ENCODE data around the gene GSC.
"Not testable (repeated sequence)": the region's sequence is repeated elsewhere in the genome, so short reads cannot be mapped to it uniquely, and the experiment has no call there.

GSC gene

GRCh38 chr14:94738097-94738496, 31.8 kb downstream of the GSC start:
- no peak for DNase-seq

GRCh38 chr14:94728950-94729349, 41.0 kb downstream of the GSC start:
- DNase-seq = no peak

GRCh38 chr14:94728440-94728839, 41.5 kb downstream of the GSC start:
- DNase-seq = not testable (repeated sequence)

GRCh38 chr14:94726649-94727048, 43.3 kb downstream of the GSC start:
- not testable (repeated sequence) for DNase-seq

- DNase-seq = no peak
Measured at GRCh38 chr14:94724993-94725392, 44.9 kb downstream of the GSC start.

GRCh38 chr14:94722397-94722796, 47.5 kb downstream of the GSC start:
- DNase-seq = no peak
